Stimulated activated naive B cell treated with anti-CD40 and anti-IgM and Interleukin-4, amounts not matched to agents 10 μg/mL and 1 μg/mL and 100 μg/mL, for 72 hours (primary cell): ENCODE measurements around the gene UQCR10.
"Not testable (repeated sequence)": the region's sequence is repeated elsewhere in the genome, so short reads cannot be mapped to it uniquely, and the experiment has no call there.

ENCODE experiments used
- ATAC-seq, 2 donors: fragments of 150-1000 bp; cut with Tn5 transposase; replicated peaks; 2 replicates each; pipeline ENCODE4 v1.10.0; 2021; ENCODE audit warnings: moderate library complexity in 1 of 2
- DNase-seq: peaks from one replicate; pipeline ENCODE4 v3.0.0; 2021
- H3K27ac Mint-ChIP-seq: one replicate; pipeline ENCODE4 v1.8.0; 2022; ENCODE audit warnings: mild to moderate bottlenecking, mixed read lengths
- H3K27me3 Mint-ChIP-seq, 2 donors: one replicate each; pipeline ENCODE4 v1.8.0; 2022; ENCODE audit warnings: mixed read lengths in 2 of 2
- H3K36me3 Mint-ChIP-seq, 2 donors: one replicate each; pipeline ENCODE4 v1.8.0; 2022; ENCODE audit warnings: mixed read lengths in 2 of 2, mild to moderate bottlenecking in 1 of 2
- H3K4me1 Mint-ChIP-seq, 2 donors: one replicate each; pipeline ENCODE4 v1.8.0; 2022; ENCODE audit warnings: mixed read lengths in 2 of 2, mild to moderate bottlenecking in 1 of 2
- H3K4me3 Mint-ChIP-seq, 2 donors: one replicate each; pipeline ENCODE4 v1.8.0; 2022; ENCODE audit warnings: mild to moderate bottlenecking in 2 of 2, mixed read lengths in 2 of 2, moderate library complexity in 1 of 2
- H3K9me3 Mint-ChIP-seq, 2 donors: one replicate each; pipeline ENCODE4 v1.8.0; 2022; ENCODE audit warnings: mixed read lengths in 2 of 2, mild to moderate bottlenecking in 1 of 2

Gene UQCR10

GRCh38 chr22:29747832-29748231 lies 19.3 kb upstream of the UQCR10 start:
- ATAC-seq = no peak
- Mint-ChIP-seq H3K4me3 (no peak overlapping the region), H3K36me3 (peaks cover 31 to 41% of the 10 kb centered on the region in 2 donors), H3K9me3 (no peaks in the 10 kb centered on the region), H3K27me3 (no peaks in the 10 kb centered on the region), H3K27ac (no peak overlapping the region), H3K4me1 (peaks cover 0 to 5% of the 10 kb centered on the region in 2 donors)
- DNase-seq = no peak

GRCh38 chr22:29748248-29748893 lies 18.8 kb upstream of the UQCR10 start:
- DNase-seq (no peak), ATAC-seq (no peak)
- Mint-ChIP-seq H3K27ac (no peak overlapping the region), H3K36me3 (peaks cover 31 to 41% of the 10 kb centered on the region in 2 donors), H3K9me3 (no peaks in the 10 kb centered on the region), H3K4me3 (no peak overlapping the region), H3K4me1 (peaks cover 0 to 5% of the 10 kb centered on the region in 2 donors), H3K27me3 (no peaks in the 10 kb centered on the region)

GRCh38 chr22:29750029-29750428 lies 17.1 kb upstream of the UQCR10 start:
- no peak for DNase-seq
- Mint-ChIP-seq H3K4me1 (peaks cover under 1 to 8% of the 10 kb centered on the region in 2 donors), H3K4me3 (no peak overlapping the region), H3K9me3 (no peaks in the 10 kb centered on the region), H3K27me3 (no peaks in the 10 kb centered on the region), H3K27ac (no peak overlapping the region), H3K36me3 (peaks cover 29 to 37% of the 10 kb centered on the region in 2 donors)
- ATAC-seq = no peak

GRCh38 chr22:29750559-29751538 lies 16.3 kb upstream of the UQCR10 start:
- Mint-ChIP-seq H3K27me3 (no peaks in the 10 kb centered on the region), H3K9me3 (no peaks in the 10 kb centered on the region), H3K36me3 (peaks cover 25 to 29% of the 10 kb centered on the region in 2 donors), H3K4me1 (peaks cover 8 to 16% of the 10 kb centered on the region in 2 donors), H3K27ac (no peak overlapping the region), H3K4me3 (no peak overlapping the region)
- ATAC-seq = no peak
- no peak for DNase-seq

GRCh38 chr22:29751669-29752068 lies 15.5 kb upstream of the UQCR10 start:
- DNase-seq = no peak
- ATAC-seq = no peak
- H3K27me3 Mint-ChIP-seq = no peaks in the 10 kb centered on the region
- peaks cover 9 to 18% of the 10 kb centered on the region in 2 donors for H3K4me1 Mint-ChIP-seq
- H3K4me3 Mint-ChIP-seq = no peak overlapping the region
- peaks cover 24 to 26% of the 10 kb centered on the region in 2 donors for H3K36me3 Mint-ChIP-seq
- H3K9me3 Mint-ChIP-seq = no peaks in the 10 kb centered on the region
- H3K27ac Mint-ChIP-seq = no peak overlapping the region

GRCh38 chr22:29753808-29754657 lies 13.1 kb upstream of the UQCR10 start:
- Mint-ChIP-seq H3K27me3 (no peaks in the 10 kb centered on the region), H3K36me3 (peaks cover 12 to 14% of the 10 kb centered on the region in 2 donors), H3K4me3 (no peak overlapping the region), H3K4me1 (peaks cover 11 to 20% of the 10 kb centered on the region in 2 donors), H3K27ac (no peak overlapping the region), H3K9me3 (no peaks in the 10 kb centered on the region)
- ATAC-seq (no peak), DNase-seq (no peak)

- H3K27me3 Mint-ChIP-seq, H3K9me3 Mint-ChIP-seq, DNase-seq, ATAC-seq: not testable (repeated sequence)
- peak overlapping the region in 1 of 2 donors; percentile 29 for H3K4me3 Mint-ChIP-seq
- peaks cover 13 to 24% of the 10 kb centered on the region in 2 donors for H3K4me1 Mint-ChIP-seq
- peaks cover 10 to 12% of the 10 kb centered on the region in 2 donors for H3K36me3 Mint-ChIP-seq
- peak overlapping the region; percentile 59 for H3K27ac Mint-ChIP-seq
These were observed 12.3 kb upstream of the UQCR10 start for GRCh38 chr22:29754658-29755395.

GRCh38 chr22:29755889-29756288 lies 11.3 kb upstream of the UQCR10 start:
- Mint-ChIP-seq H3K27me3 (no peaks in the 10 kb centered on the region), H3K27ac (no peak overlapping the region), H3K9me3 (no peaks in the 10 kb centered on the region), H3K36me3 (peaks cover 2 to 3% of the 10 kb centered on the region in 2 donors), H3K4me1 (peaks cover 13 to 24% of the 10 kb centered on the region in 2 donors), H3K4me3 (no peak overlapping the region)
- no peak for DNase-seq
- no peak for ATAC-seq

- no peak overlapping the region for H3K4me3 Mint-ChIP-seq
- no peak overlapping the region for H3K27ac Mint-ChIP-seq
- DNase-seq (no peak), ATAC-seq (no peak)
- peaks cover 2 to 3% of the 10 kb centered on the region in 2 donors for H3K36me3 Mint-ChIP-seq
- peaks cover 13 to 24% of the 10 kb centered on the region in 2 donors for H3K4me1 Mint-ChIP-seq
- no peaks in the 10 kb centered on the region for H3K9me3 Mint-ChIP-seq
- no peaks in the 10 kb centered on the region for H3K27me3 Mint-ChIP-seq
These were observed 10.8 kb upstream of the UQCR10 start for GRCh38 chr22:29756341-29756740.

GRCh38 chr22:29757096-29757495 lies 10.1 kb upstream of the UQCR10 start:
- Mint-ChIP-seq H3K9me3 (no peaks in the 10 kb centered on the region), H3K4me1 (peaks cover 13 to 22% of the 10 kb centered on the region in 2 donors), H3K36me3 (peaks cover 2 to 3% of the 10 kb centered on the region in 2 donors), H3K27ac (no peak overlapping the region), H3K27me3 (no peaks in the 10 kb centered on the region), H3K4me3 (no peak overlapping the region)
- DNase-seq = no peak
- ATAC-seq = no peak

GRCh38 chr22:29758068-29758622 lies 9.0 kb upstream of the UQCR10 start:
- Mint-ChIP-seq H3K27ac (no peak overlapping the region), H3K4me3 (no peak overlapping the region), H3K9me3 (no peaks in the 10 kb centered on the region), H3K4me1 (peaks cover 13 to 19% of the 10 kb centered on the region in 2 donors), H3K36me3 (peaks cover 2 to 3% of the 10 kb centered on the region in 2 donors), H3K27me3 (no peaks in the 10 kb centered on the region)
- no peak for DNase-seq
- no peak for ATAC-seq

GRCh38 chr22:29758959-29759358 lies 8.2 kb upstream of the UQCR10 start:
- H3K4me3 Mint-ChIP-seq = no peak overlapping the region
- H3K36me3 Mint-ChIP-seq = peaks cover 2 to 3% of the 10 kb centered on the region in 2 donors
- DNase-seq (no peak), ATAC-seq (no peak)
- no peaks in the 10 kb centered on the region for H3K9me3 Mint-ChIP-seq
- no peak overlapping the region for H3K27ac Mint-ChIP-seq
- H3K27me3 Mint-ChIP-seq = no peaks in the 10 kb centered on the region
- H3K4me1 Mint-ChIP-seq = peaks cover 13 to 19% of the 10 kb centered on the region in 2 donors

GRCh38 chr22:29762263-29762662 lies 4.9 kb upstream of the UQCR10 start:
- no peak overlapping the region for H3K4me3 Mint-ChIP-seq
- DNase-seq = no peak
- H3K27ac Mint-ChIP-seq = no peak overlapping the region
- peaks cover 11 to 34% of the 10 kb centered on the region in 2 donors for H3K4me1 Mint-ChIP-seq
- ATAC-seq = no peak
- H3K27me3 Mint-ChIP-seq = no peaks in the 10 kb centered on the region
- peaks cover under 1 to 7% of the 10 kb centered on the region in 2 donors for H3K36me3 Mint-ChIP-seq
- no peaks in the 10 kb centered on the region for H3K9me3 Mint-ChIP-seq
